PC-3 (cell line): ENCODE data around the gene CNTNAP2.

Source experiments
- EZH2 ChIP-seq: fragments of 300-600 bp; sonication (generic); IDR thresholded peaks from one replicate; pipeline ENCODE4 v1.6.1; 2017; ENCODE audit warnings: antibody characterized with exemption, mild to moderate bottlenecking, low read length; ENCODE audit not compliant: unreplicated experiment
- TF ChIP-seq, protein P1 (sequence below): fragments of 300-600 bp; sonication (generic); conservative IDR thresholded peaks from 2 replicates; pipeline ENCODE4 v1.5.1; 2017; ENCODE audit warnings: antibody characterized with exemption, low read depth, mild to moderate bottlenecking, low read length

DNA sequence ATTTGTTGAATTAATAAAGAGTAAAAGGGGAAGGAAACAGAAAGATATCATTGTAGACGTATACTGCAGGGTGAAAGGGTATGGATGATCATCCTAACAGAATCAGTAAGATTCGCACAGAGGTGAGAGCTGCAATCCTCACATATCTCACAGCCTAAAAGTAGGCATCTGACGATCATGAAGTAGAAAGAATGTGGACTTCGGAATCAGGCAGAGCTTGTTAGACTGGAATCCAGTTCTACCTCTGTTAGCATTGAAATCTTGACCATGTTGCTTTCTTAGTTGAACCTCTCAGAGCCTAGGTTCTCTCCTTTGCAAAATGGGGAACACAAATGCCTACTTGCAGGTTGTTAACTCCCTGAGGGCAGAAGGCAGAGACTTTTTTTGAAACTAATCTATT is 2154.0 kb downstream of the CNTNAP2 start:
- TF ChIP-seq, protein P1, sequence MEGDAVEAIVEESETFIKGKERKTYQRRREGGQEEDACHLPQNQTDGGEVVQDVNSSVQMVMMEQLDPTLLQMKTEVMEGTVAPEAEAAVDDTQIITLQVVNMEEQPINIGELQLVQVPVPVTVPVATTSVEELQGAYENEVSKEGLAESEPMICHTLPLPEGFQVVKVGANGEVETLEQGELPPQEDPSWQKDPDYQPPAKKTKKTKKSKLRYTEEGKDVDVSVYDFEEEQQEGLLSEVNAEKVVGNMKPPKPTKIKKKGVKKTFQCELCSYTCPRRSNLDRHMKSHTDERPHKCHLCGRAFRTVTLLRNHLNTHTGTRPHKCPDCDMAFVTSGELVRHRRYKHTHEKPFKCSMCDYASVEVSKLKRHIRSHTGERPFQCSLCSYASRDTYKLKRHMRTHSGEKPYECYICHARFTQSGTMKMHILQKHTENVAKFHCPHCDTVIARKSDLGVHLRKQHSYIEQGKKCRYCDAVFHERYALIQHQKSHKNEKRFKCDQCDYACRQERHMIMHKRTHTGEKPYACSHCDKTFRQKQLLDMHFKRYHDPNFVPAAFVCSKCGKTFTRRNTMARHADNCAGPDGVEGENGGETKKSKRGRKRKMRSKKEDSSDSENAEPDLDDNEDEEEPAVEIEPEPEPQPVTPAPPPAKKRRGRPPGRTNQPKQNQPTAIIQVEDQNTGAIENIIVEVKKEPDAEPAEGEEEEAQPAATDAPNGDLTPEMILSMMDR, result no peak
- TF ChIP-seq EZH2, result no peak
